ENCODE data around the gene PRKAR1B.

- TF ChIP-seq EZH2 (IDR thresholded peaks at IDR 0.05; ENCODE audit: insufficient read depth, low read length): no peak
- TF ChIP-seq, protein P1, sequence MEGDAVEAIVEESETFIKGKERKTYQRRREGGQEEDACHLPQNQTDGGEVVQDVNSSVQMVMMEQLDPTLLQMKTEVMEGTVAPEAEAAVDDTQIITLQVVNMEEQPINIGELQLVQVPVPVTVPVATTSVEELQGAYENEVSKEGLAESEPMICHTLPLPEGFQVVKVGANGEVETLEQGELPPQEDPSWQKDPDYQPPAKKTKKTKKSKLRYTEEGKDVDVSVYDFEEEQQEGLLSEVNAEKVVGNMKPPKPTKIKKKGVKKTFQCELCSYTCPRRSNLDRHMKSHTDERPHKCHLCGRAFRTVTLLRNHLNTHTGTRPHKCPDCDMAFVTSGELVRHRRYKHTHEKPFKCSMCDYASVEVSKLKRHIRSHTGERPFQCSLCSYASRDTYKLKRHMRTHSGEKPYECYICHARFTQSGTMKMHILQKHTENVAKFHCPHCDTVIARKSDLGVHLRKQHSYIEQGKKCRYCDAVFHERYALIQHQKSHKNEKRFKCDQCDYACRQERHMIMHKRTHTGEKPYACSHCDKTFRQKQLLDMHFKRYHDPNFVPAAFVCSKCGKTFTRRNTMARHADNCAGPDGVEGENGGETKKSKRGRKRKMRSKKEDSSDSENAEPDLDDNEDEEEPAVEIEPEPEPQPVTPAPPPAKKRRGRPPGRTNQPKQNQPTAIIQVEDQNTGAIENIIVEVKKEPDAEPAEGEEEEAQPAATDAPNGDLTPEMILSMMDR (IDR thresholded peaks at IDR 0.05; ENCODE audit: insufficient read depth, low read depth, low read length): no peak
Observed at GRCh38 chr7:666454-667292, 60.4 kb downstream of the PRKAR1B start.

Measured in astrocyte (in vitro differentiated cells and primary cell).